OCI-LY3 (cell line): ENCODE results near the gene RAB5IF.

Experiments
- EZH2phosphoT487 ChIP-seq: fragments of 200-600 bp; shearing (Covaris generic); IDR thresholded peaks from 2 replicates; pipeline ENCODE4 v1.6.1; 2018; ENCODE audit warnings: antibody characterized with exemption, mixed run types, low read depth
- TF ChIP-seq, protein P1 (sequence below): fragments of 200-600, 300-600 bp; sonication (generic); IDR thresholded peaks from 2 replicates; pipeline ENCODE4 v1.5.1; 2014; ENCODE audit warnings: antibody characterized with exemption, low read length, low read depth

- TF ChIP-seq, protein P1, sequence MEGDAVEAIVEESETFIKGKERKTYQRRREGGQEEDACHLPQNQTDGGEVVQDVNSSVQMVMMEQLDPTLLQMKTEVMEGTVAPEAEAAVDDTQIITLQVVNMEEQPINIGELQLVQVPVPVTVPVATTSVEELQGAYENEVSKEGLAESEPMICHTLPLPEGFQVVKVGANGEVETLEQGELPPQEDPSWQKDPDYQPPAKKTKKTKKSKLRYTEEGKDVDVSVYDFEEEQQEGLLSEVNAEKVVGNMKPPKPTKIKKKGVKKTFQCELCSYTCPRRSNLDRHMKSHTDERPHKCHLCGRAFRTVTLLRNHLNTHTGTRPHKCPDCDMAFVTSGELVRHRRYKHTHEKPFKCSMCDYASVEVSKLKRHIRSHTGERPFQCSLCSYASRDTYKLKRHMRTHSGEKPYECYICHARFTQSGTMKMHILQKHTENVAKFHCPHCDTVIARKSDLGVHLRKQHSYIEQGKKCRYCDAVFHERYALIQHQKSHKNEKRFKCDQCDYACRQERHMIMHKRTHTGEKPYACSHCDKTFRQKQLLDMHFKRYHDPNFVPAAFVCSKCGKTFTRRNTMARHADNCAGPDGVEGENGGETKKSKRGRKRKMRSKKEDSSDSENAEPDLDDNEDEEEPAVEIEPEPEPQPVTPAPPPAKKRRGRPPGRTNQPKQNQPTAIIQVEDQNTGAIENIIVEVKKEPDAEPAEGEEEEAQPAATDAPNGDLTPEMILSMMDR: no peak
- no peak for TF ChIP-seq EZH2phosphoT487
Measured at GRCh38 chr20:36607586-36608387, 2.2 kb downstream of the RAB5IF start.
